Activated CD4-positive, alpha-beta T cell treated with anti-CD3 and anti-CD28 coated beads, Interleukin-2, amount 50 U/mL, for 4 hours (primary cell): ENCODE measurements around the gene MYH7B.

Source experiments
- DNase-seq, 2 experiments: peaks; one replicate each; pipeline ENCODE4 v3.0.0-alpha.2; 2020

The MYH7B gene

DNA sequence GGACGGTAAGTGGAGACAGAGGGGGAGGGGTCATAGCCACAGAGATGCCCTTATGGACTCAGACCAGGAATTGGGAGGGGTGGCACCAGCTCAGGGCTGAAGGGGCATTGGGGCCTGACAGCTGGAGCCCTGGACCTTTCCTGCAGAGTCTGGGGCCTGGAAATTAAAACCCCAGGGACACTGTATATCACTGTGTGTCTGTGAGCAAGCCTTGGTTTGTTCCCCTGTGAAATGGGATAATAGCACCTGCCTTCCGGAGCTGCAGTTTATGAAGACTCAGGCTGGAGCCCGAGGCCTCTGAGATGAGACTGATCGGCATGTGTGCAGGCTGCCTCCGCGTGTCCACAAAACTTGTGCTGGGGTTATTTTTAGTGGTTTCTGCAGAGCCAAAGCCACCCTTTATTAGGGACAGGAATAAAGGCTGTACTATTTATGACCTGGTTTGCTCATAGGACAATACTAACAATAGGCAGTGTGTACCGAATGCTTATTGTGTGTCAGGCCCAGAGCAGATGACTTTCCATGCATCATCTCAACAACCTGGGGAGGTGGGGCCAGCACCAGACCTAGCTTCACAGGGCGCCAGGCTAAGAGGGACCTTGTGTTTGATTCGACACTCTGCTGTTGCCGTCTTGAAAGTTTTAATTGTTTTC, 22.6 kb downstream of the MYH7B start:
- DNase-seq = no peak

DNA sequence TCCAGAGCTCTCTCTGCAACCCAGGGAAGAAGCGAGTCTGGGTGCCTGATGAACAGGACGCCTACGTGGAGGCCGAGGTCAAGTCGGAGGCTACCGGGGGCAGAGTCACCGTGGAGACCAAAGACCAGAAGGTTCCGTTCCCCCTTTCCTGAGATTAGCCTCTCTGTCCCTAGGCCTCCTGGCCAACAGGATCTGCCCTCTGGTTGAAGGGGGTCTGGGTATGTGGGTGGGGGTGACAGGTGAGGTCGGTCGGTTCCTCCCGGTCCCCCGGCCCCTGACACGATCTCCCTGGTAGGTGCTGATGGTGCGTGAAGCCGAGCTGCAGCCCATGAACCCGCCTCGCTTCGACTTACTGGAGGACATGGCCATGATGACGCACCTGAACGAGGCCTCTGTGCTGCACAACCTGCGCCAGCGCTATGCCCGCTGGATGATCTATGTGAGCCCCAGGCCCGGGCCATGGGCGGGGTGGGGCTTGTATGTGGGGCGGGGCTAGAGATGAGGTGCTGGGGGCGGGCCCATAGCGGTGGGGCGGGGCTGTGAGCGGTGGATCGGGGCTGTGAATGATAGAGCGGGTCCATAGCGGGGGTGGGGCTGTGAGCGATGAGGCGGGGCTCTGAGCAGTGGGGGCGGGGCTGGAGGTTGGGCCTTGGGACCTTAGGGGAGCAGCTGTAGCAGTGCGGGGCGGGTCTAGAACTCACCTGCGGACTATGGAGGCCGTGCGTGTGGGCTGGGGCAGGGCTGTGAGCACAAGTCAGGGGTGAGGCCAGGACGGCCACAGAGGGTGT, 23.9 kb downstream of the MYH7B start:
- no peak for DNase-seq

DNA sequence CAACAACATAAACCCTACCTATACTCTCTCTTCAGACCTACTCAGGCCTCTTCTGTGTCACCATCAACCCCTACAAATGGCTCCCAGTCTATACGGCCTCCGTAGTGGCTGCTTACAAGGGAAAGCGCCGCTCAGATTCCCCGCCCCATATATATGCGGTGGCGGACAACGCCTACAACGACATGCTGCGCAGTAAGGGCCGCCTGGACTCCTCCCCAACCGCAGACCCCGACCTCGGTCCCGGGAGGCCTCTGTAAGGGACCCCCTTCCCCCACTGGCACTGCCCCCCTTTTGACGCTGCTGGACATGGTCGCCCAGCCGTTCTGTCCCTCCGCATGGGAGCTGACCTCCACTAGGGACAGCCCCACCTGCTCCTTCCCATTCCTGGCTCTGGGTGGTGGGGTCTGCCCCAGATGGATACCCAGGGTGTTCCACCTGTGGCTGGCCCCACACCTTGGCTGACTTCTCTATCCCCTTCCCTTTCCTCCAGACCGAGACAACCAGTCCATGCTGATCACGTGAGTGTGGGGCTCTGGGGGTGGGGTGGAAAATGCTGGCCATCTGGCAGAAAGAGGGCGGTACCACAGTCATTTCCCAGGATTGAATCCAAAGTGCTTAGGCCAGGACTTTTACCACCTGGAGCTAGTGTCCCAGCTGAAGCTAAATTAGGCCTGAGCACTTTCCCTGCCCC, 25.0 kb downstream of the MYH7B start:
- no peak for DNase-seq

DNA sequence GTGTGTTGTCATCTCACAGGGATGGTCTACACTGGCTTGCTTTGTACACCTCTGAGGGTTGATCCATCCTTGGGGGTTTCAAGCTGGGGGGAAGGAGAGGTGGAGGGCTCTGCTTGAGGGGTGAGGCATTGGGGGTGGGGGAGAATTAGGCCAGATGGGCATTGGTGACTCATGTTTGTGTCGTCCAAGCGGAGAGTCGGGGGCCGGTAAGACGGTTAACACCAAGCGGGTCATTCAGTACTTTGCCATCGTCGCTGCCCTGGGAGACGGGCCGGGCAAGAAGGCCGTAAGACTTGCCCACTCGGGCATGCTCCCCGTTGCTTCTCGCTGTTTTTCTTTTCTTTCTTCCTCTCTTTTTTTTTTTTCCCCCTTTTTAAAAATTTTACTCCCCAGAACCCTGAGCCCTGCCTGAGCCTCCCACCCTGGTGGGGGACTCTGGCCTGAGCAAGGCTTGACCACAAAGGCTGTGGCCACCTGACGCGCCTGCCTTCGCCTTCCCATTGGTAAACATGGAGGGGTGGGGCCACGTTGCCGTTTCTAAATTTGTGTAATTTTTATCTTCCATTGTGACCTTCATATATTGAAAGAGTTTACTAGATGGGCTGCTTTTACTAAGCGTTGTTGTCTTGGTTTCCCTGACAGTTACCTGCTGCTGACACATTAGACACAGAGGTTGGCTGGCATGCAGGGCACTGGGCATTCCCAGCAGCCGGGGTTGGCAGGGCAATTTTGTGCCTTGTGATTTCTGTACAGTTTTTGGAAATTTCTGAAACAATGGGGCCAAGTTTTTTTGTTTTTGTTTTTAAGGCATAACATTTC, 26.8 kb downstream of the MYH7B start:
- DNase-seq = no peak

DNA sequence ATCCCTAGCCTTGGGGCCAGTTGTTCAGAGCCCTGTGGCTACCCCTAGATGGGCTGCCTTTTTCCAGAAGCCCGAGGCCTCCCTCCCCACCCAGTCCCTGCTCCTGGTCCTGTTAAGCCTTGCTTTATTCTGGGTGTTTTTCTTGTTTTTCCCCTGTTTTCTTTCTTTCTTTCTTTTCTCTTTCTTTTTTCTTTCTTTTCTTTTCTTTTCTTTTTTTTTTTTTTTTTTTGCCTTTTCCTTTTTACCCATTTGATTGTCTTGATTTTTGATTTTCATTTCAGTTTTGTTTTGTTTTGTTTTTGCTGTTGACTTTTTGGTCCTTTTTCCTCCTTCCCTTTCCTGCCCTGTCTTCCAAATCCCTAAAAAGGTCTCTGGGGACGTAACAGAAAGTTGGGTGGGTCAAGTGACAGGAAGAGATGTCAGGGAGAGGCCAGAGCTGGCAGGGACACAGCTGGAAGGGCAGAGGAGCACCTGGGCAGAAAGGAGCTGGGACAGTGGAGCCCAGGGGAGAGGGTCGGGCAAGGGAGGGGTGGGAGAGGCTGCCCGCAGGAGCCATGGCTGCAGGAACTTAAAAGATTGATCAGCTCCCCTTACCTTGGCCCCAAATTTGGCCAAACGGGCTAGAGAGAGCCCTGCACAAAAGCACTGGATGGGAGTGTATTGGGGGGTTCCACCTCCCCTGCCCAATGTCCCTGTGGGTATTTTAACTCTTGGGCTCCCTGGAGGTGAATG, 27.6 kb downstream of the MYH7B start:
- no peak for DNase-seq

DNA sequence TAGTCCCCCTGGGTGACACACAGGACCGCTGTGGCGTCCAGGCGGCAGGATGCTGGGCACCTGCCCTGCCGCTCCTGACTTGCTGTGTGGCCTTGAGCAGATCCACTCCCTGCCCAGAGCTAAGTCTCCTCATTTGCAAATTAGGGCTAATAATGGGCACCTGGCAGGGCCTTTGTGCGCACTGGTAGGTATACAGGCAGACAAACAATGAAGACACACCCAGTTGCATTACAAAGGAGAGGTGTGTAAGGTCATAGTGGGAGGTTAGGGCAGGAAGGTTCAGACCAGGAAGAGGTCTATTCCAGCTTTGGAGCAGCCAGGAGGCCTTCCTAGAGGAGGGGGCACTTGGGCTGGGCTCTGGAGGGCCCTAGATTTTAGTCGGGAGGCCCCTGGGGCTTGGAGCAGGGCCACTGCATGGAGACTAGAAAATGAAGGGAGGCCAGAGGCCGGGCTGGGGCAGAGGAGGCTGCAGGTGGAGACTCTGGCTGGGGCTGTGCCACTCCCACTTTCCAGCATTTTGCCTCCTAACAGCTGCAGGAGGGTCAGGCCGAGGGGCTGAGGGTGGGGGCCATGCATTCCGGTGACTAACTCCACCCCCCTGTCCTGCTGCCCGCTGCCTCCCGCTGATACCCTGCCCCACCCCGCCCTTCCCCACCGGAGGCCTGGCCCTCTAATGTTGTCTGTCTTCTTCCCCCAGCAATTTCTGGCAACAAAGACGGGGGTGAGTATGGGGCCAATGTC, 28.5 kb downstream of the MYH7B start:
- no peak for DNase-seq

DNA sequence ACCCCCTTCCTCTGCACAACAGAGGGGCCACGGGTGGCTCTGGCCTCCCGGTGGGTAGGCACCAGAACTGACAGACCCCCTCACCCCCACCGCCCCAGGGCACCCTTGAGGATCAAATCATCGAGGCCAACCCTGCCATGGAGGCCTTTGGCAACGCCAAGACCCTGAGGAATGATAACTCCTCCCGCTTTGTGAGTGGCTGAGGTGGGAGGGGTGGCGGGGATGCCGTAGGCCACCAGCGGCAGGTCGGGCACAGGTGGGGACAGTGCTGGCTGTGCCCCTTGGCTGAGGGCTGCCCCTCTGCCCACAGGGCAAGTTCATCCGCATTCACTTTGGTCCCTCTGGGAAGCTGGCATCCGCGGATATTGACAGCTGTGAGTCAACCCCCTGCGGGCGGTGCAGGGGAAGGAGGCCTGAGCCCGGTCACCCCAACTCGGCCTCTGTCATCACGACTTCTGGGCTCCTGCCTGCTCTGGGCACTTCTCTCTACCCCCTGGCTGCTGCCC, 29.1 kb downstream of the MYH7B start:
- no peak for DNase-seq

DNA sequence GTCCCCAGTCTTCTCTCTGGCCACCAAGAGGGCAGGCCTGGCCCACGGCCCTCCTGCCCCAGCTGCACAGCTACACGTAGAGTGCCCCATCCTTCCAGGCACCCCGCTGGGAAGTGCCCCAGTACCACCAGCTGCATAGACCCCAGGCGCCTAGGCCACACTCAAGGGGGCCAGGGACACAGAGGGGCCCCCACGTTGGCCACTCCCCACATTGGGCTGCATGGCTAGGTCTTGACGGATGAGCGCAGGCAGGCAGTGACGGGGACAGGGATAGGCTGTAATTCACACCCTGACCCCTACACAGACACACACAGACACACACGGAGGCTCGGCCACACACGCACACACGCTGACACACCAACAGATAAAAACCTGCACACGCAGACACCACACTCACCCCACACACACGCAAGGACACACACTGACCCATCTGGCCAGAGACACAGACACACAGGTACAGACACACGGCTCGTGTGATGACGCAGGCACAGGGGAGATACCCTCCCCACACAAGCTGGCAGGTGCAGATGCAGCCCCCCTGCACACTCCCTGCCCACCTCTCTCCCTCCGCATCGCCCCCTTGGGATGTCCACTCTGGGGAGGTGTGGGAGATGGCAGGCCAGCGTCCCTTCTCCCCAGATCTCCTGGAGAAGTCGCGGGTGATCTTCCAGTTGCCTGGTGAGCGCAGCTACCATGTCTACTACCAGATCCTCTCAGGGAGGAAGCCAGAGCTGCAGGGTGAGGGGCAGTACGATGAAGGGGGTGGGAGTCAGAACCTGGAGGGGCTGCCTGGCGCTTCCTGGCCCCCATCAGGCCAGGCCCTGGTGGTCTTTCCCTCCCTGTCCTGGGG, 30.0 kb downstream of the MYH7B start:
- DNase-seq = no peak

DNA sequence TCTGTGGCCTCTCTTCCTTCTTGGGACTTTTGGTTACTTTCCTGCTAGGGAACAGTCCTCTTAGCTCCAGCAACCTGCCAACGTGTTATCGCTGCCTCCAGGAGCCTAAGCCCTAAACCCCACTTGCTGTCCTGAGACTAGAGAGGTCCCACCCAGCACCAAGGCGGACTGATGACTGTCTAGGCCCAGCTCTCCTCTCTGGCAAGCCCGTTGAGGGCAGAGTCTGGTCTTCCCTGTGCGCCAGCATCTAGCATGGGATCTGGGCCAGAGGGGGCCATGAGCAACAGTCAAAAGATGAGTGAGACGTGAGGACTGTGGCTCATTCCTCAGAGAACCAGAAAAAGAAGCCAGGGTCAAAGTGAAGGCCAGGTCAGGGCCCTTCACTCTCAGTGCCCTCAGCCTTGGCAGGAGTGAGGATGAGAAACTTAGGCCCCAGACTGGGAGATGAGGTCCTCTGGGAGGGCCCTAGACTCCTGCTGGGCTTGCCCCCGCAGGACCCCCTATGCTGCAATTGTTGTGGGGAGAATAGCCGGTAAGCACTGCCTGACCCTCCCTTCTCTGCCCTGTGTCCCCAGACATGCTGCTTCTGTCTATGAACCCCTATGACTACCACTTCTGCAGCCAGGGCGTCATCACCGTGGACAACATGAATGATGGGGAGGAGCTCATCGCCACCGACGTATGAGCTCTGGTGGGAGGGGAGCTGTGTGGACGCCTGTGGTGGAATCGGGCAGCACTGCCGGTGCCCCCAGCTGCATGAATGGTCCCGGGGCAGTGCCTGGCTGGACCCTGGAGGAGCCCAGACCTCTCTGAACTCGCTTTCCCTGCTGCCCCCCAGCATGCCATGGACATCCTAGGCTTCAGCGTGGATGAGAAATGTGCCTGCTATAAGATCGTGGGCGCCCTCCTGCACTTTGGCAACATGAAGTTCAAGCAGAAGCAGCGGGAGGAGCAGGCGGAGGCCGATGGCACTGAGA, 30.9 kb downstream of the MYH7B start:
- DNase-seq = no peak

DNA sequence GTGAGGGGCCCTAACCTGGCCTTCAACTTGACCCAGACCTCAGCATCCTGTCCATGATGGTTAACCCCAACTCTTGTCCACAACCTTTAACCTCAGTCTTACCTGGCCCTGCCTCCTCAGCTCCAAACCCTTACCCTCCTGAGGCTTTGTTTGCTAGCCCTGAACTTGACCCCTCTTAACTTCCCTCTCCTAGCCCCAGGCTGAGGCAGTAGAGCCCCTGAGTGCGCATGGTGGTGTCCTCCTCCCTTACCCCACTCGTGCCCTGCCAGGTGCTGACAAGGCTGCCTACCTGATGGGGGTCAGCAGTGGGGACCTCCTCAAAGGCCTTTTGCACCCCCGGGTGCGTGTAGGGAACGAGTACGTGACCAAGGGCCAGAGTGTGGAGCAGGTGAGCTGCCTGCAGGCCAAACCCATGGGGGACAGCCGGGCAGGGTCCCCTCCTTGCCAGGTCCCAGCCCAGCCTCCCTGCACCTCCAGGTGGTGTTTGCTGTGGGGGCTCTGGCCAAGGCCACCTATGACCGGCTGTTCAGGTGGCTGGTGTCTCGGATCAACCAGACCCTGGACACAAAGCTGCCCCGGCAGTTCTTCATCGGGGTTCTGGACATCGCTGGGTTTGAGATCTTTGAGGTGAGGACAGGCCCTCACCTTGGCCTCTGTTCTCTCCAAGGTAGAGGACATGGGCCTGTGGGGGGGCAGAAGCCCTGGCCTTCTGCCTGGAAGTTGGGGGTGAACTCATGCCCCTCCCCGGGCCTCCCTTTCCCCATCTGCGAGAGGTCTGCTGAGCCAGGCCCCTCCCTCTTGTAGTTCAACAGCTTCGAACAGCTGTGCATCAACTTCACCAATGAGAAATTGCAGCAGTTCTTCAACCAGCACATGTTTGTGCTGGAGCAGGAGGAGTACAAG, 31.9 kb downstream of the MYH7B start:
- DNase-seq = no peak

DNA sequence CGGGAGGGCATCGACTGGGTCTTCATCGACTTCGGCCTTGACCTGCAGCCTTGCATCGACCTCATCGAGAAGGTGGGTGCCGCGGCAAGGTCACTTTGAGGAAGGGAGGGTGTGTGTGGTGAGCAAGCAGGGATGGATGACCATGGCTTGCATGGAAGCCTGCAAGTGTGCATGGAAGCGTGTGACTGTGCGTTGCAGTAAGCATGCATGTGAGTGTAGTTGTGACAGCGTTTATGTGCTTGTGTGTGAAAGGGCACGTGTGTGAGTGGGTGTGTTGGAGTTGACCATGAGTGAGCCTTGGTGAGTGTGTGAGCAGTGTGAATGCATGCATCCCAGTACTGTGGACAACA, 32.5 kb downstream of the MYH7B start:
- DNase-seq = no peak

DNA sequence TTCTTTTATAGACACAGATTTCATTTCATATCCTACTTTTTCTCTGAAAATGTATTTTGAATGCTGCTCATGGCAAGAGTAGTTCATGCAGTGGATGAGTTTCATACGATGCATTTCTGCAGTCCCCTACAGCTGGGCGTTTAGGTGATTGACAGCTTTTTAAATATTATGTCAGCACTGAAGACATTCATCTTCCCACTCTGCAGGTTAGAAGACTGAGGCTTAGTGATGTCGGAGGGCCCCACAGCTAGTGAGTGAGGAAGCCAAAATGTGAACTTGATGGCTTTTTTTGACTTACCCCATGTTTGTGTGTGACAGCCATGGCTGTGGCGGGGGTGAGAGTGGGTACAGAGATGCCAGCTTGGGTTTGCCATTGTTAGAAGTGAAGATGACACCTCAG, 33.5 kb downstream of the MYH7B start:
- no peak for DNase-seq

DNA sequence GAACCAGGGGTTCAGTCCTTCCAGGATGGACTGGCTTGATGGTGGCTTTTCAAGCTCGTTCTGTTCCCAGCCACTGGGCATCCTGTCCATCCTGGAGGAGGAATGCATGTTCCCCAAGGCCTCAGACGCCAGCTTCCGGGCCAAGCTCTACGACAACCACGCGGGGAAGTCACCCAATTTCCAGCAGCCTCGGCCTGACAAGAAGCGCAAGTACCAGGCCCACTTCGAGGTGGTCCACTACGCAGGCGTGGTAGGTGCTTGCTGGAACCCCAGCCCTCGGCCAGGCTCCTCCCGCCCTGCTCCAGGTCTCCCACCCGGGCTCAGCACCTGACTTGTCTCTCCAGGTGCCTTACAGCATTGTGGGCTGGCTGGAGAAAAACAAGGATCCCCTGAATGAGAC, 34.0 kb downstream of the MYH7B start:
- DNase-seq = no peak

DNA sequence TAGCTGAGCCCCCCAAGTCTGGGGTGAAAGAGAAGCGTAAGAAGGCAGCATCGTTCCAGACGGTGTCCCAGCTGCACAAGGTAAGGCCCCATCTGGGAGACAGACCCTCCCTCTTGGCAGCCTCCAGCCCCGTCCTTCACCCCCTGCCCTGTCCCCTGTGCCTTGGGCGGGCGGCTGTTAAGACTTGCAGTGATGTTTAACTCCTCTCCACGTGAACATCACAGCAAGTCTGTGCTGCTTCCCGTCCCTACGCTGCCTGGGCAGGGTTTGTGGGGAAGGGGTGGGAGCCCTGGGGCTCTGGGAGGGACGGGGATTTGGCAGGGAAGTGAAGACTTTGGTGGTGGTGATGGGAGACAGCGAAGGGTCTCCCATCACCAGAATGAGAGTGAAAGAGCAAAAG, 34.6 kb downstream of the MYH7B start:
- no peak for DNase-seq

DNA sequence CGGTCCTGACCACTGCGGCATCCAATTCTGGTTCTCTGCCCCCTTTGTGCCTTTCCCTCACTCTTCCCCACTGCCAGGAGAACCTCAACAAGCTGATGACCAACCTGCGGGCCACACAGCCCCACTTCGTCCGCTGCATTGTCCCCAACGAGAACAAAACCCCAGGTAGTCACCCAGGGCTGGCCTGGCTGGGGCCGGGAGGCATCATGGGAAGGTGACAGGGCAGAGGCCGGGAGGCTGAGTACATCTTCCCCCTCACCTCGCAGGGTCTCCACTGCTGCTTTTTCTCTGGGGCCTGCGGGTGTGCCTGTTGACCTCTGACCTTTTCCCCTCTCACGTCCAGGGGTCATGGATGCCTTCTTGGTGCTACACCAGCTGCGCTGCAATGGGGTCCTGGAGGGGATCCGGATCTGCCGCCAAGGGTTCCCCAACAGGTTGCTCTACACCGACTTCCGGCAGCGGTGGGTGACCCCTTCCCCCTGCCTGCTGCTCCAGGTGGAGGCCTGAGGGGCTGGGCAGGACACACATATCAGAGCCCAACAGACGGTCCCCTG, 35.1 kb downstream of the MYH7B start:
- no peak for DNase-seq

DNA sequence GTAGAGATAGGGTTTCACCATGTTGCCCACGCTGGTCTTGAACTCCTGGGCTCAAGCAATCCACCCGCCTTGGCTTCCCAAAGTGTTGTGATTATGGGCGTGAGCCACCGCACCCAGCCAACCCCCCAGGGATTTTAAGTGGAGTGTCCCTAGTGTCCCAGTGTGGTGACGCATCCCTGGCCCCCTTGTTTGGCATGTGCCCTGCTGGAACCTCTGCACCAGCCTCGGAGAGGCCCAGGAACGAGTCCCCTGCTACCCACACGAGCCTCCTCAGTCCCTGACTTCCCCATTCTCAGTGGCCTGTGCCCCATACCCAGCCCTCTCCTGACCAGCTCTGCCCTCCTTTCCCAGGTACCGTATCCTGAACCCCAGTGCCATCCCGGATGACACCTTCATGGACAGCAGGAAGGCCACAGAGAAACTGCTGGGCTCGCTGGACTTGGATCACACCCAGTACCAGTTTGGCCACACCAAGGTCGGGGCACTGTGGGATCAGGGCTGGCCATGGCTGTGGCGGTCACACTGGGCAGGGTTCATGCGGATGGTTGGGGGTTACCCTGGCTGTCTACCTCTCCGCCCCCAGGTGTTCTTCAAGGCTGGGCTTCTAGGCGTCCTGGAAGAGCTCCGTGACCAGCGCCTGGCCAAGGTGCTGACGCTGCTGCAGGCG, 37.2 kb downstream of the MYH7B start:
- no peak for DNase-seq

DNA sequence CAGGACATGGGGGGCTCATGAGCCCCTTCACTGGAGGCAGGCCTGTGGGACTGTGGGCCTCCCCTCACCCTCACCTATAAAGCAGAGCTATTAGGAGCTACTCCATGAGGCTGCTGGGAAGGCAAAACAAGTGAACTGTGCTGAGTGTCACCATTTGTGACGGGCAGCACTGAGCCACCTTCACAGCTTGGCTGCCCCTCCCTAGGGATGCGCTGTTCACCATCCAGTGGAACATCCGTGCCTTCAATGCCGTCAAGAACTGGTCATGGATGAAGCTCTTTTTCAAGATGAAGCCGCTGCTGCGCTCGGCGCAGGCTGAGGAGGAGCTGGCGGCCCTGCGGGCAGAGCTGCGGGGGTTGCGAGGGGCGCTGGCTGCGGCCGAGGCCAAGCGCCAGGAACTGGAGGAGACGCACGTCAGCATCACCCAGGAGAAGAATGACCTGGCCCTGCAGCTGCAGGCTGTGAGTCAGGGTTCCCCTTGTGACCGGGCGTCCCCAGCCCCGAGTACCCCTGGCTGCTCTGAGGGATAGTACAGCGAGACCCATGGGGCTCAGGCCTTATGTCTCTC, 38.4 kb downstream of the MYH7B start:
- no peak for DNase-seq
